ENCODE data around the gene NACC1.

DNA sequence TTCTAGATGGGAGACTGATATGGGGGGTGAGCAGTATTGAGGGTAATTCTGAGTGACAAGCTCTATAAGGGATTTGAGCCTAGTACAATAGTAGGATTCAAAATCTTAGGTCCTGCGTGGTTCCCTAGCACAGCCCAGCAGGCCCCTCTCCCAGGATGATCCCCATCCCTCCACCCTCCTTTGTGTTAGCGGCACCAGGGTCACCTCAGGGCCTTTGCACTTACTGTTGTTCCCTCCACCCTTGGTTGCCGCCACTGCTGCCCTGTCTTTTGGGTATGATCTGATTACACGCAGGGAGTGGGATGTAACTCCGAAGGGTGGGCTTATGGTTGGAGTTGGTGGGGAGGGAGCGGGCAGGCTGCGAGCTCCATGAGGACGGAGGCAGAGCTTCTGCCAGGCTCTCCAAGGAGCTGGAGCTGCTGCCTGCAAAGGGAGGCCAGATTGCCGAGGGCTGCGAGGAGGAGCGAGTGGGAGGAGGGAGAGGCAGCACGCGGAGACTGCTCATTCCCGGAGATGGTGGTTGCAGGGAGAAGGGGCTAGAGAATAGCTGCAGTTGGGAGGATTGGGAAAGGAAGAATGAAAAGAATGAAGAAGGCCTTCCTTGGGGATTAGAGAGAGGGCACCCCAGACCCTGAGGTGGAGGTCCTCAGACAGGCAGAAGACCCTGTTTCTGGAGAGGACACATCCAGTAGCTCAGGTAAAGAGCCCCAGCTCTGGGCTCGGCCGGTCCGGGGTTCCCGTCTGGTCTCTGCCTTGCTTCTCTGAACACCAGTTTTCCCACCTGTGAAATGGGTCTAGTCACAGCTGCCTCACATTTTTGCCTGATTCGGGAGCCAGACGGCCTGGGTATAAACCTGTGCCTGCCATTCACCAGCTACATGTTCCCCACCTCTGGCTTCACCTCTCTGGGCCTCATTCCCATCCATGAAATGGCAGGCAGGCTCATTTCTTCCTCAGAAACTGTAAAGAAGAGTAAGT is 5.2 kb downstream of the NACC1 start:
- TF ChIP-seq ZNF202 (tag by site-specific recombination; IDR thresholded peaks at IDR 0.05; ENCODE audit: borderline replicate concordance) = no peak
- TF ChIP-seq, protein P1, sequence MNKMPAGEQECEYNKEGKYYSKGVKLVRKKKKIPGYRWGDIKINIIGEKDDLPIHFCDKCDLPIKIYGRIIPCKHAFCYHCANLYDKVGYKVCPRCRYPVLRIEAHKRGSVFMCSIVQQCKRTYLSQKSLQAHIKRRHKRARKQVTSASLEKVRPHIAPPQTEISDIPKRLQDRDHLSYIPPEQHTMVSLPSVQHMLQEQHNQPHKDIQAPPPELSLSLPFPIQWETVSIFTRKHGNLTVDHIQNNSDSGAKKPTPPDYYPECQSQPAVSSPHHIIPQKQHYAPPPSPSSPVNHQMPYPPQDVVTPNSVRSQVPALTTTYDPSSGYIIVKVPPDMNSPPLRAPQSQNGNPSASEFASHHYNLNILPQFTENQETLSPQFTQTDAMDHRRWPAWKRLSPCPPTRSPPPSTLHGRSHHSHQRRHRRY (tag by site-specific recombination; IDR thresholded peaks at IDR 0.05) = no peak
- no peak for TF ChIP-seq ZNF530 (tag by site-specific recombination; IDR thresholded peaks at IDR 0.05; ENCODE audit: low read depth)
- TF ChIP-seq, protein P2, sequence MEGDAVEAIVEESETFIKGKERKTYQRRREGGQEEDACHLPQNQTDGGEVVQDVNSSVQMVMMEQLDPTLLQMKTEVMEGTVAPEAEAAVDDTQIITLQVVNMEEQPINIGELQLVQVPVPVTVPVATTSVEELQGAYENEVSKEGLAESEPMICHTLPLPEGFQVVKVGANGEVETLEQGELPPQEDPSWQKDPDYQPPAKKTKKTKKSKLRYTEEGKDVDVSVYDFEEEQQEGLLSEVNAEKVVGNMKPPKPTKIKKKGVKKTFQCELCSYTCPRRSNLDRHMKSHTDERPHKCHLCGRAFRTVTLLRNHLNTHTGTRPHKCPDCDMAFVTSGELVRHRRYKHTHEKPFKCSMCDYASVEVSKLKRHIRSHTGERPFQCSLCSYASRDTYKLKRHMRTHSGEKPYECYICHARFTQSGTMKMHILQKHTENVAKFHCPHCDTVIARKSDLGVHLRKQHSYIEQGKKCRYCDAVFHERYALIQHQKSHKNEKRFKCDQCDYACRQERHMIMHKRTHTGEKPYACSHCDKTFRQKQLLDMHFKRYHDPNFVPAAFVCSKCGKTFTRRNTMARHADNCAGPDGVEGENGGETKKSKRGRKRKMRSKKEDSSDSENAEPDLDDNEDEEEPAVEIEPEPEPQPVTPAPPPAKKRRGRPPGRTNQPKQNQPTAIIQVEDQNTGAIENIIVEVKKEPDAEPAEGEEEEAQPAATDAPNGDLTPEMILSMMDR (tag by site-specific recombination; IDR thresholded peaks at IDR 0.05) = no peak
